Adipose tissue (tissue), 3 donors: ENCODE measurements around the gene CHST13. TPM values are rescaled to one million over a fixed set of nuclear protein-coding genes. Genes with fewer than 3 reads are reported as not detected.
"Not testable (repeated sequence)": the region's sequence is repeated elsewhere in the genome, so short reads cannot be mapped to it uniquely, and the experiment has no call there.

Experiments used
- H3K27ac ChIP-seq: one replicate; pipeline ENCODE4 v1.5.1; 2013; ENCODE audit warnings: low read depth, low read length
- WGBS, 3 donors: extraction: QIAGEN DNeasy Blood & Tissue Kit; methylation state at CpG; one replicate each; pipeline ENCODE4 v1.1.7; 2013; 5-methylcytosine and 5-hydroxymethylcytosine counted together
- polyA plus RNA-seq, 3 donors: library from polyadenylated mRNA; stranded (reverse); fragments of 200-250 nt; gene quantifications; one replicate each; pipeline ENCODE4 v1.2.3, GENCODE V29; 2013
- donor health status: healthy with polysubstance abuse.
- donor health status: Bipolar disorder and iron deficiency.
- donor health status: healthy.

The CHST13 gene
- polyA plus RNA-seq, 3 donors = 0.03 to 0.94 (median 0.67) TPM

DNA sequence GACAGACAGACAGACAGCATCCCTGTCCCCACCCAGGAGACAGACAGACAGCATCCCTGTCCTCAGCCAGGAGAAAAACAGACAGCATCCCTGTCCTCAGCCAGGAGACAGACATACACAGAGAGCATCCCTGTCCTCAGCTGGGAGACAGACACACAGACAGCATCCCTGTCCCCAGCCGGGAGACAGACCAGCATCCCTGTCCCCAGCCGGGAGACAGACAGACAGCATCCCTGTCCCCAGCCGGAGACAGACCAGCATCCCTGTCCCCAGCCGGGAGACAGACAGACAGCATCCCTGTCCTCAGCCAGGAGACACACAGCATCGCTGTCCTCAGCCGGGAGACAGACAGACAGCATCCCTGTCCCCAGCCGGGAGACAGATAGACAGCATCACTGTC is 10.8 kb downstream of the CHST13 start:
- H3K27ac ChIP-seq = not testable (repeated sequence)
- WGBS, 3 donors = 83 to 92% (median 89%) methylated on average over 7 of the region's 7 CpGs

- H3K27ac ChIP-seq = no peak overlapping the region
These were observed 11.7 kb downstream of the CHST13 start for GRCh38 chr3:126535636-126536035.

GRCh38 chr3:126536126-126536525 is 12.2 kb downstream of the CHST13 start:
- H3K27ac ChIP-seq = no peak overlapping the region
- WGBS, 3 donors = 73 to 86% (median 76%) methylated on average over 3 of the region's 3 CpGs

GRCh38 chr3:126537116-126537729 is 13.3 kb downstream of the CHST13 start:
- WGBS, 3 donors = 62 to 84% (median 70%) methylated on average over 9 of the region's 9 CpGs
- no peak overlapping the region for H3K27ac ChIP-seq

DNA sequence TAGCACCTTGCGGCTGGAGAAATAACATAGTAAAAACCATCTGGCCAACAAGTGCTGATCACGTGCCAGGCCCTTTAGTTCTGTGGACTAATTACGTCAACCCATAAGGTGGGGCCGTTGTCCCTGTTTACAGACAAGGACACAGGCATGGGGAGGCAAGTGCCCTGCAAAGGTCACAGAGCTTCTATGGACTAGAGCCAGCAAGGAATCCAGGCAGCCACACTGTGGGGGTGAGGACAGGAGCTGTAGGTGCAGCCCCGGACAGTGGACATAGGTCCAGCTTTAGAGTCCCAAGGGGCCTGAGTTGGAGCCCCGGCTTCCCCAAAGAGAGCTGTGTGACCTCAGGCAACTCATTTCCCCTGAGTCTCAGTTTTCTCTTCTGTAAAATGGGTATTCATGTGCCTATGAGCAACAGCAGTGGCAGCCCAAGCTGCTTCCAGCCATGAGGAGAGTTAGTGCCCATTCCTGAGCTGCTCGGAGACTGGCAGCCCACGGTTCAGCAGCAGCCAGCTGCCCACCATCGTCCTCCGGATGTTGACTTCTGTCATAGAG is 13.9 kb downstream of the CHST13 start:
- WGBS, 3 donors = 69 to 82% (median 79%) methylated on average over 10 of the region's 10 CpGs

GRCh38 chr3:126538316-126538715 is 14.4 kb downstream of the CHST13 start:
- H3K27ac ChIP-seq = no peak overlapping the region
- WGBS, 3 donors = 66 to 75% (median 69%) methylated on average over 9 of the region's 9 CpGs

More for the DNA sequence above, 13.9 kb downstream of the CHST13 start:
- no peak overlapping the region for H3K27ac ChIP-seq

- H3K27ac ChIP-seq = no peak overlapping the region
- 37 to 56% (median 54%) methylated on average over 5 of the region's 5 CpGs for WGBS, 3 donors
These were observed 15.0 kb downstream of the CHST13 start for GRCh38 chr3:126538966-126539365.

DNA sequence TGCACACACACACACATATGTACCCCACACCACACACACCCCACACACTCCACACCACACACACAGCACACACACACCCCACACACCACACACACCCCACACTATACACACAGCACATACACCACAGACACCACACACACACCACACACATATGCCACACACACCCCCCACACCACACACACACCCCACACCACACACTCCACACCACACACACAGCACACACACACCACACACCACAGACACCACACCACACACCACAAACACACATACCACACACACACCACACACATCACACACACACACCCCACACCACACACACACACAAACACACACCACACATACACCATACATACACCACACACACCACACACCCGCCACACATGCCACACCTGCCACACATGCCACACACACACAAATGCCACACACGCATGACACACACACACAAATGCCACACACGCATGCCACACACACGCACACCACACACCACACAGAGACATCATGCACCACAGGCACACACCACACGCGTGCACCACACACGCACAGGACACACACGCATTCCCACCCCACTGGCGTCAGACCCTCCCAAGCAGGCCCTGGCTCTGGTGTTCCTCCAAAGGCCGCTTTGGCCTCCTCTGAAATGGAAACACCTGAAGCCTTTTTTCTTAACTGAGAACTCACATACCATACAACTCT is 15.7 kb downstream of the CHST13 start:
- no peak overlapping the region for H3K27ac ChIP-seq
- 91 to 96% (median 96%) methylated on average over 10 of the region's 10 CpGs for WGBS, 3 donors

DNA sequence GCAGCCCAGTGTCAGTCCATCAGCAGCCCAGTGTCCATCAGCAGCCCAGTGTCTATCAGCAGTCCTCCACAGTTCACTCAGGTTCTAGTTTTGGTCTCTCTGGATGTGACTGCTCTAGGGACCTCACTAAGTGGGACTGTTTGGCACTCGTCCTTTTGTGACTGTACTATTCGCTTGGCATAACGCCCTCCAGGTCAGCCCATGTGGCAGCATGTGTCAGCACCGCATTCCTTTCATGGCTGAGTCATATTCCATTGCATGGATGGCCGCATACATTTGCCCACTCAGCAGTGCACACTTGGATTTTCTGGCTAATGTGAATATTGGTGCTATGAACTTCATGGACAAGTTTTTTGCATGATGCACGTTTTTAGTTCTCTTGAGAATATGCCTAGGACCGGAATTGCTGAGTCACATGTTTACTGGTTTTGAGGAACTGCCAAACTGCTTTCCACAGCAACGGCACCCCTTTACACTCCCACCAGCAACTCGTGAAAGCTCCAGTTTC is 16.4 kb downstream of the CHST13 start:
- WGBS, 3 donors = 21 to 43% (median 25%) methylated on average over 9 of the region's 9 CpGs
- H3K27ac ChIP-seq = no peak overlapping the region

- no peak overlapping the region for H3K27ac ChIP-seq
- WGBS, 3 donors = 50 to 60% (median 60%) methylated on average over 24 of the region's 24 CpGs
These were observed 17.1 kb downstream of the CHST13 start for GRCh38 chr3:126540951-126541627.

GRCh38 chr3:126541628-126542339 is 17.8 kb downstream of the CHST13 start:
- 46 to 58% (median 48%) methylated on average over 85 to 101 of the region's 101 CpGs for WGBS, 3 donors

DNA sequence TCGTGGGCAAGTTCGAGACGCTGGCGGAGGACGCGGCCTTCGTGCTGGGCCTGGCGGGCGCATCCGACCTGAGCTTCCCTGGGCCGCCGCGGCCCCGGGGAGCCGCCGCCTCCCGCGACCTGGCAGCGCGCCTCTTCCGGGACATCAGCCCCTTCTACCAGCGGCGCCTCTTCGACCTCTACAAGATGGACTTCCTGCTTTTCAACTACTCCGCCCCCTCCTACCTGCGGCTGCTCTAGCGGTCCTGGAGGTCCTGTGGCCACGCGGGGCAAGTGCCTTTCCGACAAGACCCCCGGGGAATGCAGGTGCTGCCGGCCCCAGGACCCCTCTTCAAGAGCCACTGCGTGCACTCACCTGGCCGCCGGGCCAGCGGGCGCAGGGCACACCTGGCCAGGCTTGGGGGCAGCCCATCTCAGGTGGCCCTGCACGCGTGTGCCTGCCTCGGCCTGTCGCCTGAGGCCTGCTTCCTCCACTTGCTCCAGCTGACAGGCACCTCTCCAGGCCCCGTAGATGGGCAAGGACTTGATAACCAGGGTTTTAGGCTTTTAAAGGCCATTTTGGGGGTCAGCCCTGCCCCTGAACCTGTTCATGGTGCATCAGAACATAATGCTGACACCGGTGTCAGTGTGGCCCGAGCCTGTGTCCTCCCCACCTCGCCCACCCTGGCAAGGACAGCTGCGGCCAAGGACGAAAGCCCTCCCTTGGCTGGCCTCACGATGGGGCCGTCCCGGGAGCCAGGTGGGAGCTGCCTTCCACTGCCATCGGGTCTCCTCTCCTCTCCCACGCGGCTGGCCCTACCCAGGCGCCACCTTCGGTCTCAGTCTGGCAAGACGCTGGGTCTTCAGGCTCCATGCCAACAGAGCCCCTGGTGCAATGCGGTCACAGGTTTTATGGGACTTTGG is 18.6 kb downstream of the CHST13 start:
- WGBS, 3 donors = 71 to 83% (median 78%) methylated on average over 52 to 57 of the region's 57 CpGs
- no peak overlapping the region for H3K27ac ChIP-seq

More at GRCh38 chr3:126541628-126542339, 17.8 kb downstream of the CHST13 start:
- no peak overlapping the region for H3K27ac ChIP-seq

DNA sequence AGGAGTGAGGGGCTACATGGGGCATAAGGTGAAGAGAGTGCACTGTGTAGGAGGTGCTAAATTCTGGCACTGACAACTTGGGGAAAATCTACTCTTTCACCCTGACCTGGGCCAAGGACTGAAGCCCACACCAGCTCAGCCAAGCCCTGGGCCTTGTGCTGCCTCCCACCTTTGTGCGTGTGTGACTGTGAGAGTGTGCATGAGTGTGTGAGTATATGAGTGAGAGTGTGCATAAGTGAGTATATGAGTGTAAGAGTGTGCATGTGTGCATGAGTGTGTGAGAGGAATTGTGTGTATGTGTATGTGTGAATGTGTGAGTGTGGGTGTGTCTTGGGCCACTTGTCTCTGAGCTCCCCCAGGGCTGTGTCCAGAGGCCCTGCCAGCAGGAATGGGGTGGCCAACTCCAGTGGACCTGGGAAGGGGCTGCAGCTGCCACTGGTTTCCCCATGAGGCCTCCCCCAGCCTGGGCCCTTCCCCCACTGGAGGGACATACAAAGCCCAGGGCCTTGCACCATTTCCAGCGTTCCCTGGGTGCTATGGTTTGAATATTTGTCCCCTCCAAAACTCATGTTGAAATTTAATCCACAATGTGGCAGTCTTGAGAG is 19.6 kb downstream of the CHST13 start:
- 83 to 86% (median 85%) methylated on average over 2 of the region's 2 CpGs for WGBS, 3 donors
- H3K27ac ChIP-seq = no peak overlapping the region

GRCh38 chr3:126544596-126545281 is 20.8 kb downstream of the CHST13 start:
- WGBS, 3 donors = 60 to 71% (median 68%) methylated on average over 7 of the region's 7 CpGs
- no peak overlapping the region for H3K27ac ChIP-seq

DNA sequence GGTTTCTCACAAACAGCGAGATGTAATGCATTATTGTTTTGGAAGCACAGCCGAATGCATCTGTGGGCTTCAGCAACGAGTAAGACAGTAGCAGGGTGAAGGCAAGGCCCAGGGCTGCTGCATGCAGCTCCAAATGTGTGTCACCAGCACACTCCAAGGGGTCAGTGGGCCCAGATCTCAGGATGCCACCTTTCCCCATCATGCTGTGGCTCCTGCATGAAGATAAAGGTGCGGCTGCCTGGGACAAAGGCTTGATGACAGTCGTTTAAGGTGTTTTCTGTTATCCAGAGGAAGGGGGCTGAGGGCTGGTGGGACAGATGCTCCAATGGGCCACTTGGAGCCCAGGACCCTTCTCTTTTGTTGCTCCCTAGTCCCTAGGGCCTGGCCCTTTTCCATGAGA is 21.6 kb downstream of the CHST13 start:
- H3K27ac ChIP-seq = no peak overlapping the region
- 80 to 87% (median 84%) methylated on average over 5 of the region's 5 CpGs for WGBS, 3 donors

GRCh38 chr3:126546013-126546412 is 22.1 kb downstream of the CHST13 start:
- 83 to 95% (median 95%) methylated on average over 6 of the region's 6 CpGs for WGBS, 3 donors
- no peak overlapping the region for H3K27ac ChIP-seq
